Keratinocyte (primary cell): ENCODE results near the gene FGB. TPM values are rescaled to one million over a fixed set of nuclear protein-coding genes. Genes with fewer than 3 reads are reported as not detected.

Source experiments
- DNase-seq: peaks from one replicate; pipeline ENCODE4 v3.0.0-alpha.2; 2011; ENCODE audit warnings: low read depth, missing footprints, low spot score
- FAIRE-seq: peaks from 2 replicates; lab custom pipeline; 2011; peaks lifted over from hg19 to GRCh38; lab: Jason Lieb, UNC
- H2AFZ ChIP-seq: 2 replicates; pipeline ENCODE4 v1.6.0; 2012; ENCODE audit warnings: low read length, control low read depth, inconsistent platforms; ENCODE audit not compliant: control insufficient read depth
- H3K27ac ChIP-seq: 2 replicates; pipeline ENCODE4 v1.5.1; 2011; ENCODE audit warnings: low read length; ENCODE audit not compliant: control insufficient read depth, insufficient read depth
- H3K27me3 ChIP-seq: 3 replicates; pipeline ENCODE4 v1.6.0; 2011; ENCODE audit warnings: low read length; ENCODE audit not compliant: control insufficient read depth, insufficient read depth; ENCODE audit errors: extremely low read depth
- H3K36me3 ChIP-seq, 2 experiments: 2 replicates in 1 of 2; 3 replicates in 1 of 2; pipeline ENCODE4 v1.5.1; 2011; ENCODE audit warnings: low read length in 2 of 2, mild to moderate bottlenecking in 1 of 2; ENCODE audit not compliant: control insufficient read depth in 2 of 2, insufficient read depth in 2 of 2; ENCODE audit errors: extremely low read depth in 1 of 2
- H3K4me1 ChIP-seq: 3 replicates; pipeline ENCODE4 v1.5.1; 2011; ENCODE audit warnings: low read length; ENCODE audit not compliant: control insufficient read depth, insufficient read depth; ENCODE audit errors: extremely low read depth
- H3K4me2 ChIP-seq: 3 replicates; pipeline ENCODE4 v1.6.0; 2011; ENCODE audit warnings: low read depth, low read length; ENCODE audit not compliant: control insufficient read depth, insufficient read depth; ENCODE audit errors: extremely low read depth
- H3K4me3 ChIP-seq, 3 experiments: fragments of 200-600 bp in 1 of 3; sonication (generic) in 1 of 3; 2 replicates in 2 of 3; 3 replicates in 1 of 3; pipeline ENCODE4 v1.5.1; 2011 to 2016; ENCODE audit warnings: low read length in 3 of 3, mild to moderate bottlenecking in 3 of 3, control low read depth in 2 of 3, inconsistent platforms in 1 of 3, low read depth in 1 of 3, mixed read lengths in 1 of 3, mixed run types in 1 of 3, moderate library complexity in 1 of 3; ENCODE audit not compliant: control insufficient read depth in 2 of 3, insufficient read depth in 2 of 3; ENCODE audit errors: extremely low read depth in 1 of 3
- H3K79me2 ChIP-seq: 2 replicates; pipeline ENCODE4 v1.6.0; 2012; ENCODE audit warnings: low read length; ENCODE audit not compliant: control insufficient read depth, insufficient read depth
- H3K9ac ChIP-seq: 3 replicates; pipeline ENCODE4 v1.6.0; 2011; ENCODE audit warnings: low read length; ENCODE audit not compliant: control insufficient read depth, insufficient read depth; ENCODE audit errors: extremely low read depth
- H3K9me1 ChIP-seq: 3 replicates; pipeline ENCODE4 v1.6.0; 2011; ENCODE audit warnings: low read length; ENCODE audit not compliant: control insufficient read depth, insufficient read depth; ENCODE audit errors: extremely low read depth
- H3K9me3 ChIP-seq: 2 replicates; pipeline ENCODE4 v1.5.1; 2012; ENCODE audit warnings: low read depth, low read length; ENCODE audit not compliant: control insufficient read depth
- H4K20me1 ChIP-seq: 3 replicates; pipeline ENCODE4 v1.6.0; 2011; ENCODE audit warnings: low read length; ENCODE audit not compliant: control insufficient read depth, insufficient read depth; ENCODE audit errors: extremely low read depth
- CTCF ChIP-seq, 3 experiments: IDR thresholded peaks in 1 of 3; conservative IDR thresholded peaks in 1 of 3; optimal IDR thresholded peaks in 1 of 3; 2 replicates in 2 of 3; 3 replicates in 1 of 3; pipeline versions ENCODE3 to v1.5.1; 2011; ENCODE audit warnings: low read length in 3 of 3, mild to moderate bottlenecking in 3 of 3, moderate library complexity in 2 of 3, control low read depth in 1 of 3, inconsistent platforms in 1 of 3; ENCODE audit not compliant: insufficient read depth in 2 of 3; ENCODE audit errors: extremely low read depth in 1 of 3
- EZH2 ChIP-seq: IDR thresholded peaks from one replicate; pipeline ENCODE4 v1.6.1; 2012; ENCODE audit warnings: inconsistent platforms, mild to moderate bottlenecking, low read length, moderate library complexity
- dilution Hi-C: fragments of 300-500 bp; cut with MboI; formaldehyde crosslinking; loops from one replicate; pipeline ENCODE4 v1.7.0; 2020; ENCODE audit warnings: low sequenced_read_pairs; ENCODE audit not compliant: extremely low pct_ligation_motif_present
- polyA plus RNA-seq, 5 experiments: library from polyadenylated mRNA; depleted of rRNA in 3 of 5; stranded (reverse) in 3 of 5; stranded (forward) in 1 of 5; unstranded in 1 of 5; fragments of >200 nt; gene quantifications; 1 replicate in 1 of 5; 2 replicates in 3 of 5; 3 replicates in 1 of 5; pipeline versions ENCODE4 v1.2.1 to v1.2.3, GENCODE V29; 2011 to 2012; ENCODE audit warnings: missing spikeins in 2 of 5, low read depth in 1 of 5, low replicate concordance in 1 of 5

Gene FGB
- polyA plus RNA-seq, 1 donor (not counting 4 experiments of a cell fraction or from before 2014, with no cell fraction given): not detected

GRCh38 chr4:154616287-154616686 is 53.5 kb downstream of the FGB start:
- TF ChIP-seq CTCF (optimal IDR thresholded peaks at IDR 0.05 in 1 of 3, IDR thresholded peaks at IDR 0.05 in 1 of 3, conservative IDR thresholded peaks at IDR 0.05 in 1 of 3; ENCODE audit: extremely low read depth in 1 of 3, insufficient read depth in 2 of 3, low read length in 3 of 3) (no peak), EZH2 (no peak)
- H3K9ac ChIP-seq: no peak overlapping the region
- no peaks in the 10 kb centered on the region for H3K36me3 ChIP-seq
- H3K27me3 ChIP-seq: peaks cover 3% of the 10 kb centered on the region
- no peak overlapping the region for H3K4me2 ChIP-seq
- H4K20me1 ChIP-seq: no peaks in the 10 kb centered on the region
- H3K79me2 ChIP-seq: no peaks in the 10 kb centered on the region
- DNase-seq: no peak
- FAIRE-seq: no peak
- H3K4me3 ChIP-seq: no peak overlapping the region
- no peak overlapping the region for H2AFZ ChIP-seq
- no peaks in the 10 kb centered on the region for H3K4me1 ChIP-seq
- H3K9me1 ChIP-seq: no peaks in the 10 kb centered on the region
- dilution Hi-C loops: no loop called here
- H3K9me3 ChIP-seq: no peaks in the 10 kb centered on the region
- H3K27ac ChIP-seq: no peak overlapping the region

- no peak overlapping the region for H3K4me2 ChIP-seq
- no peak overlapping the region for H3K9ac ChIP-seq
- no peaks in the 10 kb centered on the region for H4K20me1 ChIP-seq
- H2AFZ ChIP-seq: no peak overlapping the region
- DNase-seq (no peak), FAIRE-seq (no peak)
- no peak overlapping the region for H3K27ac ChIP-seq
- TF ChIP-seq EZH2 (no peak), CTCF (optimal IDR thresholded peaks at IDR 0.05 in 1 of 3, IDR thresholded peaks at IDR 0.05 in 1 of 3, conservative IDR thresholded peaks at IDR 0.05 in 1 of 3; ENCODE audit: extremely low read depth in 1 of 3, insufficient read depth in 2 of 3, low read length in 3 of 3) (no peak)
- no peaks in the 10 kb centered on the region for H3K9me3 ChIP-seq
- dilution Hi-C loops: no loop called here
- peaks cover 3% of the 10 kb centered on the region for H3K27me3 ChIP-seq
- no peaks in the 10 kb centered on the region for H3K4me1 ChIP-seq
- no peaks in the 10 kb centered on the region for H3K79me2 ChIP-seq
- H3K36me3 ChIP-seq: no peaks in the 10 kb centered on the region
- H3K4me3 ChIP-seq: no peak overlapping the region
- H3K9me1 ChIP-seq: no peaks in the 10 kb centered on the region
These were observed 53.9 kb downstream of the FGB start for GRCh38 chr4:154616731-154617130.
